ENCODE measurements around the gene REV1.

DNA sequence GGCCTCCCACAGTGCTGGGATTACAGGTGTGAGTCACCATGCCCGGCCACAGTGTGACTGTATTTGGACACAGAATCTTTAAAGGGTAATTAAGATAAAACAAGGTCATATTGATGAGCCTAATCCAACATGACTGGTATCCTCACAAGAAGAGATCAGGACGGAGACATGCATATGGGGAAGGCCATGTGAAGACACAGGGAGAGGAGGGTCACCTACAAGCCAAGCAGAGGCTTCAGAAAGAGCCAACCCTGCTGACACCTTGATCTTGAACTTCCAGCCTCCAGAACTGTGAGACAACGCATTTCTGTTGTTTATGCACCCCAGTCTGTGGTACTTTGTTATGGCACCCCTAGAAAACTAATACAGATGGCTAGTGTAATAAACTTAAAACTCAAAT, 72.4 kb downstream of the REV1 start:
- no peak for TF ChIP-seq EZH2phosphoT487 (IDR thresholded peaks at IDR 0.05; ENCODE audit: unreplicated experiment)
- TF ChIP-seq POLR2AphosphoS5 (IDR thresholded peaks at IDR 0.05; ENCODE audit: low read depth): no peak
- TF ChIP-seq ZNF331 (CRISPR knock-in tag; IDR thresholded peaks at IDR 0.05; ENCODE audit: low read depth): no peak
- TF ChIP-seq CTCF (conservative IDR thresholded peaks at IDR 0.05; ENCODE audit: low read depth in 2 of 2): no peak
- TF ChIP-seq CREB1 (CRISPR knock-in tag; IDR thresholded peaks at IDR 0.05; ENCODE audit: low read depth): no peak
- TF ChIP-seq EZH2 (IDR thresholded peaks at IDR 0.05; ENCODE audit: low read depth, unreplicated experiment): no peak
- TF ChIP-seq REST (IDR thresholded peaks at IDR 0.05; ENCODE audit: unreplicated experiment): no peak

Data from GM23338 (cell line).